Esophagus mucosa (tissue), 1 donor: ENCODE measurements around the gene PRSS21. TPM values are rescaled to one million over a fixed set of nuclear protein-coding genes. Genes with fewer than 3 reads are reported as not detected.
A peak's percentile ranks its signal among the peaks of the same experiment; 100 is the strongest.

Experiments used
- ATAC-seq: fragments of 200-7000 bp; cut with Tn5 transposase; one replicate; pipeline ENCODE4 v1.9.1; 2020
- total RNA-seq: library from RNA; stranded (reverse); gene quantifications from one replicate; pipeline ENCODE4 v1.2.4, GENCODE V29; 2023
- donor health status: DM: yes; HTN: yes; CAD: no.

The PRSS21 gene
- total RNA-seq, 1 donor from 2014 or later: 6.9 TPM

- ATAC-seq: no peak
Measured at GRCh38 chr16:2806286-2806685, 10.8 kb upstream of the PRSS21 start.

GRCh38 chr16:2808181-2808580 lies 8.9 kb upstream of the PRSS21 start:
- ATAC-seq: no peak

DNA sequence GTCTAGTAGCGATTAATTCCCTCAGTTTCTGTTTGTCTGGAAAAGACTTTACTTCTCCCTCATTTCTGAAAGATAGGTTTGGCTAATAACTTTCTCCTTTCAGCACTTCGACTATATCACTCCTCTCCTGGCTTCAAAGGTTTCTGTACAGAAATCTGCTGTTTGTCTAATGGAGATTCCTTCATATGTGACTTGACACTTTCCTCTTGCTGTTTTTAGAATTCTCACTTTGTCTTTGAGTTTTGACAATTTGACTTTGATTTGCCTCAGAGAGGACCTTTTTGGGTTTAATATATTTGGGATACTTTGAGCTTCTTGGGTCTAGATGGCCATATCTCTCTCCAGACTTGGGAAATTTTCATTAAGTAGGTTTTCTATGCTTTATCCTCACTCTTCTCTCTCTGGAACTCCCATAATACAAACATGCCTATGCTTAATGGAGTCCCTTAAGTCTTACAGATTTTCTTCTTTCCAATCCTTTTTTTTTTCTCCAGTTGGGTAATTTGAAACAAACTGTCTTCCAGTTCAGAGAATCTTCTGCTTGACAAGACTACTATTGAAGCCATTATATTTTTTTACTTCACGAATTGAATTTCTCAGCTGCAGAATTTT lies 7.8 kb upstream of the PRSS21 start:
- no peak for ATAC-seq

DNA sequence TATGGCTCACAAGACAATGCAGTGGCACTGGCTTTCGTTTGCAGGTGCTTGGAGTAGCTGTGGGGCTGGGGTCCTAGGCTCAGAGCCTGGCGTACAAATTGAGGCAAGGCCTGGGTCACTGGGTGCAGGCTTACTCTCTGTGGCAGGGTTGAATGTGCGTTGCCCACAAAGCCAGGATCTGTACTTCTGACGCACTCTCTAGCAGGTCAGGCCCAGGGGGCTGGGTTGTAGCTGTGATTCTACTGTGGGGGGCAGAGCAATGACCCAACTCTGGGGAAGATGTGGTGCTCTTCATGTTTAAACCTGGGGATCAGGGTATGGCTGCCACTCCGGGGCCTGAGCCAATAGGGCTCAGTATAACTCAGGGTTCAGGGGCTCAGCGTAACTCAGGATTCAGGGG lies 6.4 kb upstream of the PRSS21 start:
- ATAC-seq: no peak

- peak; percentile 34 for ATAC-seq
Measured at GRCh38 chr16:2811703-2812471, 5.2 kb upstream of the PRSS21 start.

- no peak for ATAC-seq
Measured at GRCh38 chr16:2813771-2814221, 3.2 kb upstream of the PRSS21 start.

GRCh38 chr16:2814551-2815298 lies 2.3 kb upstream of the PRSS21 start:
- ATAC-seq: no peak

DNA sequence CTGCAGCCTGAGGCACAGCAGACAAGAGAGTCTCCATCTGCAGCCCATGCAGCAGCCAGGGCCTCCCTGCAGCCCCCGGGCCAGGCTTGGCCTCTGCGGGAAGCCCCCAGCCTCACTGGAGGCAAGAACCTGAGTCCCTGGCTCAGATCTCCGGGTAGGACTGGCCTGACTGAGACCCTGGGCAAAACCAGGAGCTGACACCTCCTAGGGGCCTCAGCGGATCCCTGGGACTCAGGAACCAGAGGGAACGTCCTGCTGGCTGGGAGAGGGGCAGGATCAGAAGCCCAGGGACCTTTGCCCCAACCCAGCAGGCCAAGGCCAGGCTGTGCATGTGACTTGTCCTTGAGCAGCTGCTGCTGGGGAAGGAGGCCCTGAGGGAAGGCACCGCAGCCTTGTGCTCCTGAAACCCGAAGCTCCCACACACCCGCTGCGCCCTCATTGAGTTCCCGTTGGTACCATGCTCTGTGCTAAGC lies 1.7 kb upstream of the PRSS21 start:
- ATAC-seq: no peak

DNA sequence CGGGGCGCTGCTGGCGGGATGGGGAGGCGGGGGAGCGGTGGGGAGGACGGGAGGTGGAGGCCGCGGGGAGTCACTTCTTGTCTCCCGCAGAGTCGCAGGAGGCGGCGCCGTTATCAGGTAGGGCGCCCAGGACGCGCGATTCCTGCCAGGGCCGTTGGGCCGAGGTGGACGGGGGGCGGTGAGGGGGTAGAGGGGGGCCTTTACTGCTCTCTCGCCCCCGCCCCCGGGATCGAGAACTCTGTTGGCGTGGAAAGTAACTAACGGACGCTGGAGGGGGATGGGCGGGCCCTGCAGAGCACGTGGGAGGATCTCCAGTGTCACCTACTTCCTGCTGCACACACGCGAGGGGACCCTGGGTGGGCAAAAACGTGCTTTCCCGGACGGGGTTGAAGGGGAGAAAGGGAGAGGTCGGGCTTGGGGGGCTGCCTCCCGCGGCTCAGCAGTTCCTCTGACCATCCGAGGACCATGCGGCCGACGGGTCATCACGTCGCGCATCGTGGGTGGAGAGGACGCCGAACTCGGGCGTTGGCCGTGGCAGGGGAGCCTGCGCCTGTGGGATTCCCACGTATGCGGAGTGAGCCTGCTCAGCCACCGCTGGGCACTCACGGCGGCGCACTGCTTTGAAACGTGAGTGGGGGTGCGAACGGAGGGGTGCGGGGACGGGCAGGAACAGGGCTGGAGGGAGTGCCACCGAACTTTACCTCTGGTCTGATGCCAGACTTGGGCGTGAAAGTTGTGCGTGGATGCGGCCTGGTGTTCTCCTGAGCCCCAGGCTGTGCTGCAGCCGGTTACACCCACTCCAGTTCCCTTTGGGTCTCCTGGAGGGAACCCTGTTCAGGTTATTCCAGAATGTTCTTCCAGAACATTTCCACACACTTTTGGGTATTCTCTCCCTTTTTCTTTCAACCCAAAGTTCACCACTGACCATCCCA lies 569 bp downstream of the PRSS21 start:
- no peak for ATAC-seq

DNA sequence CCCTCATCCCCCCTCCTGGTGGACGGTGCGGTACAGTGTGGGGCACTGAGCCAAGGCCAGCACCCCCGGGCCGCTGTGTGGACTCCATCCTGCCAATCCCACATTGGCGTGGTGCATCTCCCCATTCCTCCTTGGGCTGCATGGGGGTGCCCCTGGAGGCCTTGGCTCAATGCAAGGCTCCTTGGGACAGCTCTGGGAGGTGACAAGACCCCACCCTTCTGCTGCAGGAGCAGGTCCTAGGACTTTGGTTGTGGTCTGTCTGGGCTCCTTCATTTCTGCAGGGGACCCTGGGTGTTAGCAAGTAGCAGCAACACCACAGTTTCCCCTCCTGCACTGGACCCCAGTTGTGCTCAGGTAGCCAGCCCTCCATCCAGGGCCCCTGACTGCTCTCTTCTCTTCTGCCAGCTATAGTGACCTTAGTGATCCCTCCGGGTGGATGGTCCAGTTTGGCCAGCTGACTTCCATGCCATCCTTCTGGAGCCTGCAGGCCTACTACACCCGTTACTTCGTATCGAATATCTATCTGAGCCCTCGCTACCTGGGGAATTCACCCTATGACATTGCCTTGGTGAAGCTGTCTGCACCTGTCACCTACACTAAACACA lies 1.3 kb downstream of the PRSS21 start:
- ATAC-seq: no peak

DNA sequence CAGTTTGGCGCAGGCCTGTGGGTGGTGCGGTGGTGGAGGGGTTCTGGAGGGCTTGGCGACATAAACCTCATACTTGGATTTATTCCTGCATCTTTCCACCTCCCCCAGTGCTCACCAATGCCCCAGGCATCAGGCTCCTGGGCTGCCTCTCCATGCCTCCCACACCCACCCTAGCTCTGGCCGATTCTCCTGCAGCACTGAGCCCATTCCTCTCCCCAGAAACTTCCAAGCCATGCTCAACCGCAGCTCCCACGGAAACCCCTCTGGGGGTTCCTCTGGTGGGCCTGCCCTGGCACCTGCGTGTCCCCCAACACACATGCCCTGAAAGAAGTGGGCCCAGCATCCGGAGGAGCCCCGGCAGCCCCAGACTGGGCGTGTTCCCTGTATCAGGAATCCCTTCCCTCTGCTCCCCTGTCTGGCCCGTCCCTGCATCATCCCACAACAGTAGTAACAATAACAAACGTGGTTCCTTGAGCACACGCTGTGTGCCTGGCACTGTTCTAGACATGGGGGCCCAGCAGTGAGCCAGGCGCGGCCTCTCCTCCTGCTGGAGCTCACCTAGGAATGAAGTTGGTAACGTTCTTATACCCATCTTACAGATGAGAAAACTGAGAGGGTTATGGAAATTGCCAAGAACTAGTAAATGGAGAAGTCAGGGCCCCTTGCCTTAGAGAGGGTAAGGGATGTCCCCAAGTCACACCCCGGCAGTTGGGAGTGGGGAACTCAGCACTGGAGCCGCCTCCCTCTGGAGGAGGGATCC lies 2.3 kb downstream of the PRSS21 start:
- no peak for ATAC-seq

DNA sequence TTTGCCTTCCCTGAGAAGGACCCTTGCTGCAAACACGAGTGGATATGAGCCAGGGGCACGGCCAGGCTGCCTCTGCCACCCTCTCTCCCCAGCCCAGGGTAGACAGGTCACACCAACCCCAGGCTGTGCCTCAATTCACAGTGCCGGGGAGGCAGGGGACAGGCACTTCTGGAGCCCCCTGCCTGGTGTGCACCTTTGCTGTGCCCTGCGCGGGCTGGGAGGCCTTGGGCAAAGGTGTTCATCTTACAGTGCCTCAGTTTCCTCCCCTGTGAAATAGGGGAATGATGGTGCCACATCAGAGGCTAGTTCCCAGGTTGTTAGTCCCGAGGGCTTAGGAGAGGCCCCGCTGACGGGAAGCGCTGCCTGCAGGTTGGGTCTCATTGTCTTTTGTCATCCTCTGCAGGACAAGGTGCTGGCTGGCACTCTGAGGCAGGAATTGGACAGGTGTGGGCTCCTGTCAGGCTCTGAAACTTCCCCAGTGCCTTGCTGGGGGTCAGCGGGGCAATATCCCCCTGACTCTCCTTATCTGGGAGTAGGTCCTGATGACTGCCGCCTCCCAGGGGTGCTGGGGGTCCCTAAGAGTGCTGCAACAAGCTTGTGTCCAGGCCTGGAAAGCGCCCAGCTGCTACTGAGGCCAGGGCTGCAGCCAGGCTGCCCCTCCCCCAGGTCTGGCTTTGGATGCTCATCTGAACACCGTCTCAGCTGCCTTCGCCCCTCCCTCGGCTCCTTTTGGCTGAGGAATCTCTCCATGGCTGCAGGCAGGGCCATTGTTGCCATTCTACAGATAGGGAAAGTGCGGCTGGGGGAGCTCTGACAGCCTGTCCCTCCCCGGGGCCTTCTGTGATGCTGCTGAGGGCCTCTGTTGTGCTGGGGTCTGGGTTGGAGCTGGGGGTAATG lies 3.1 kb downstream of the PRSS21 start:
- no peak for ATAC-seq

GRCh38 chr16:2820836-2821486 lies 3.9 kb downstream of the PRSS21 start:
- ATAC-seq: no peak

DNA sequence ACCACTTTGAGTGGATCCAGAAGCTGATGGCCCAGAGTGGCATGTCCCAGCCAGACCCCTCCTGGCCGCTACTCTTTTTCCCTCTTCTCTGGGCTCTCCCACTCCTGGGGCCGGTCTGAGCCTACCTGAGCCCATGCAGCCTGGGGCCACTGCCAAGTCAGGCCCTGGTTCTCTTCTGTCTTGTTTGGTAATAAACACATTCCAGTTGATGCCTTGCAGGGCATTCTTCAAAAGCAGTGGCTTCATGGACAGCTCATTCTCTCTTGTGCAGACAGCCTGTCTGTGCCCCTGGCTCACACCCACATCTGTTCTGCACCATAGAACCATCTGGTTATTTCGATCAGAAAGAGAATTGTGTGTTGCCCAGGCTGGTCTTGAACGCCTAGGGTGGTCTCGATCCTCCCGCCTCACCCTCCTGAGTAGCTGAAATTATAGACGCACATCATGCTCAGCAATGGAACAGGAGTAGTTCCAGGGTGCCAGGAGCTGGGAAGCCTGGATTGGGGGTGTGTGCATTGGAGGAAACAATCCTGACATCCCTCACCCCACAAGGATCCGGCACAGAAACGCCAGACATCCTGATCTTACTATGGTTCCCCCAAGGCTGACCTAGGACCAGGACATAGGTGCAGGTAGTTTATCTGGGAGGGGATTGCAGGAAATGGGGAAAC lies 4.6 kb downstream of the PRSS21 start:
- no peak for ATAC-seq

GRCh38 chr16:2822158-2822495 lies 5.1 kb downstream of the PRSS21 start:
- no peak for ATAC-seq

DNA sequence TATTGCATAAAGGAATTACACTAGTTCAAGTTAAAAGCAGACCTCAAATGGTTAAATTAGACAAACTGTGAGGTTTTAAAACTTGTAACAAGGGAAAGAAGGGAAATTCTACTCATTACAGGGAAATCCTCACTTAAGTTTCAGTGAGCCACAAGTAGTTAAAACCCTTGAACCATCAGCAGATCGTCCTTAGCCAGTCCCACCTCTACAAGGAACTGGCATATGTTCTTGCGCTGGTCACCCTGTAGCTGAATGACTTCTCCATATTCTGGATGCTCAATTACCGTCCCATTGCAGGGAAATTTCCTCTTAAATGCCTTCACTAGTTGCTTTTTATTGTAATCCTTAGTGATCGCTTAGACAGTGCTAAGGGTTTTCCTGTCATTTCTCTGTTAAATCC lies 5.5 kb downstream of the PRSS21 start:
- ATAC-seq: no peak

GRCh38 chr16:2824626-2825025 lies 7.6 kb downstream of the PRSS21 start:
- ATAC-seq: no peak

- no peak for ATAC-seq
Measured at GRCh38 chr16:2825049-2825742, 8.2 kb downstream of the PRSS21 start.
